Fibroblast of villous mesenchyme (primary cell): Measurements from ENCODE around the gene LYAR. TPM values are rescaled to one million over a fixed set of nuclear protein-coding genes. Genes with fewer than 3 reads are reported as not detected.
"Not testable (repeated sequence)": the region's sequence is repeated elsewhere in the genome, so short reads cannot be mapped to it uniquely, and the experiment has no call there.

Experiments used
- DNase-seq: peaks from one replicate; pipeline ENCODE4 v3.0.0-alpha.2; 2010; ENCODE audit warnings: low read depth
- H3K4me3 ChIP-seq: 2 replicates; pipeline ENCODE4 v1.5.1; 2011; ENCODE audit warnings: low read depth, mild to moderate bottlenecking, low read length
- total RNA-seq: library from RNA; depleted of rRNA; stranded (reverse); fragments of >200 nt; gene quantifications from 2 replicates; pipeline ENCODE4 v1.2.3, GENCODE V29; 2012
- TF ChIP-seq, protein P1 (sequence below): IDR thresholded peaks from 2 replicates; pipeline ENCODE4 v1.5.1; 2012; ENCODE audit warnings: low read depth, mild to moderate bottlenecking, low read length; ENCODE audit not compliant: insufficient read depth

The LYAR gene
- total RNA-seq, 1 donor: 12.1 TPM

DNA sequence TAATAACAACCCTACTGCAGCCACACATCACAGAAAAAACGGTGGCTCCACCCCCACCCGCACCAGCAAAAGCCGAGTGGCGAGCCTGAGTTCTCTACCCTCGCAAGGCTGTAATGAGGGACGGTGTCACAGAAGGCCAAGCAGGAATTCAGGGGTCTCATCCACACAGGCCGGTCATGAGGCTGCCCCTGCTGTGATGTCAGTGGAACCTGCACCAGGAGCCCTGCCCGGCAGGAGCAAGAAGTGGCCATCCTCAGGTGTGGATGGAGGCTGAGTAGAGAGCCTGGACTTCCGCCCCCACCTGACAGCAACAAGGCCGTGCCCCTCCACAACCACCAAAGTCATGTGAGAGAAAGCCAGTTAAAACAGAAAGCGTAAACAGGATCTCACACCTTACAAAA is 20.6 kb downstream of the LYAR start:
- TF ChIP-seq, protein P1, sequence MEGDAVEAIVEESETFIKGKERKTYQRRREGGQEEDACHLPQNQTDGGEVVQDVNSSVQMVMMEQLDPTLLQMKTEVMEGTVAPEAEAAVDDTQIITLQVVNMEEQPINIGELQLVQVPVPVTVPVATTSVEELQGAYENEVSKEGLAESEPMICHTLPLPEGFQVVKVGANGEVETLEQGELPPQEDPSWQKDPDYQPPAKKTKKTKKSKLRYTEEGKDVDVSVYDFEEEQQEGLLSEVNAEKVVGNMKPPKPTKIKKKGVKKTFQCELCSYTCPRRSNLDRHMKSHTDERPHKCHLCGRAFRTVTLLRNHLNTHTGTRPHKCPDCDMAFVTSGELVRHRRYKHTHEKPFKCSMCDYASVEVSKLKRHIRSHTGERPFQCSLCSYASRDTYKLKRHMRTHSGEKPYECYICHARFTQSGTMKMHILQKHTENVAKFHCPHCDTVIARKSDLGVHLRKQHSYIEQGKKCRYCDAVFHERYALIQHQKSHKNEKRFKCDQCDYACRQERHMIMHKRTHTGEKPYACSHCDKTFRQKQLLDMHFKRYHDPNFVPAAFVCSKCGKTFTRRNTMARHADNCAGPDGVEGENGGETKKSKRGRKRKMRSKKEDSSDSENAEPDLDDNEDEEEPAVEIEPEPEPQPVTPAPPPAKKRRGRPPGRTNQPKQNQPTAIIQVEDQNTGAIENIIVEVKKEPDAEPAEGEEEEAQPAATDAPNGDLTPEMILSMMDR: no peak
- no peak overlapping the region for H3K4me3 ChIP-seq
- DNase-seq: no peak

DNA sequence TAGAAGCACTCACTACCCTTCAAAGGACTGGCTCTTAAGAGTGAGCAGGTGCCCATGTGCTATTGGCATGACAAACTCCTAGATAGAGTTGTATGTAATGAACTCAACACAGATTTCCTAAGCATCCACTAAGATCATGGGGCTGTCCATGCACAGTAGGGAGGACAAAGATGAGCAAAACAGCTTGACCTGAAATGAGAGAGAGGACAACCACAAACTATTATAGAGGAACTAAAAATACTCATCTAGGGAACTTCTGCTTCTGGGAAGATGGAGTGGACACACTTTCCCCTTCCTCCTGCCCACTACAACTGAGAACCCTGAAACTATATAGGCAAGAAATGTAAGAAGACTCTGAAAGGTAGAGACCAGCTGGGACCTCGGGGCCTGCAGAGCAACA is 21.2 kb downstream of the LYAR start:
- H3K4me3 ChIP-seq: no peak overlapping the region
- TF ChIP-seq, protein P1: no peak
- DNase-seq: no peak

DNA sequence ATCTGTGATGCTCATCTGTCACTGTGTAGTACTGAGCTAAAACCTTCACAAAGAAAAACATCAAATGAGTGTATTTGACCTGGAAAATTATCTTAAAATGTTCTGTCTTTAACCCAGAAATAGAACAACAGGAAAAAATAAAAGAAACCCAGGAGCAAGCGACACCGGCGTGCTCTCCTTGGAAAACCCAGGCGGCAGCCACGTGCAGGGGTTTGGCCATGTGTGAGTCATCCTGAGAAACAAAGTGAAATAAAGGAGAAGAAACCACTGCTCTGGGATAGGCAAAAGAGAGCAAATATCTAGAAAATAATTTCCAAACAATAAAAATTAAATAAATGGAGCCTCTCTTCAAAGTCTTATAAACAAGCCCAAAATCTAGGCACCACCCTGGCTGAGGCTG is 22.0 kb downstream of the LYAR start:
- DNase-seq: no peak
- TF ChIP-seq, protein P1: no peak
- H3K4me3 ChIP-seq: no peak overlapping the region

GRCh38 chr4:4260185-4260751 is 29.7 kb downstream of the LYAR start:
- H3K4me3 ChIP-seq: no peak overlapping the region
- DNase-seq: peak; percentile 69
- TF ChIP-seq, protein P1: peak; percentile 51

DNA sequence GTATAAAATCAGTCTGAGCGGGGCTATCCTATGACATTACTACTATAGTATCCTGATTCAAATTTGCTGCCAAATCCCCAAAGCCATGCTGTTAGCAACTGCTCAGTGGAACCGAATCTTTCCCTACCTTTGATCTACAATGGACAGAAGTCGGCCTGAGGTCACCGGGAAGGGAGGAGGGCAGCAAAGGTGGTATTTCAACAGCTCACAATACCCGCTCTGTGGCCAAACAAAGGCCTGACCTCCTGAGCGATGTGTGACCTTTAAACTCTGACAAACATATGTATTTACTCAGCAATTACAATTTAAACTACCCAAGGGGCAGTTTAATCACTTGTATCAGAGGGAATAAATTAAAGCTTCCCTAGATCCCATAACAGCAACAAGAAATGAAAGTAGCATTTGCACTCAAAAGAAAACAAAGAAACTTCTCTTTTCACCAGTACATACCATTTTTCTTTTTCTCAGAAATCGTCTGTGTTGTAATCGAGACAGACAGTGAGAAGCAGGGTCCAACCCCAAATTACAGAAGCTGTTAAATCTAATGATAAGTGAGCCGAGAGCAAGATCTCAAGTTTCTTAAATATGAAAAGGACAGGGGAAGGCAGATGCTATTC is 30.4 kb downstream of the LYAR start:
- no peak for DNase-seq
- no peak overlapping the region for H3K4me3 ChIP-seq
- TF ChIP-seq, protein P1: no peak

- H3K4me3 ChIP-seq, DNase-seq: not testable (repeated sequence)
These were observed 32.2 kb downstream of the LYAR start for GRCh38 chr4:4257705-4258104.

- no peak for DNase-seq
- TF ChIP-seq, protein P1: no peak
- H3K4me3 ChIP-seq: no peak overlapping the region
These were observed 33.2 kb downstream of the LYAR start for GRCh38 chr4:4256799-4257198.
